Measurements from ENCODE around the gene USP6NL. TPM values are rescaled to one million over a fixed set of nuclear protein-coding genes. Genes with fewer than 3 reads are reported as not detected.

The USP6NL gene
- total RNA-seq, 2 donors from 2014 or later: 2.3 to 3.9 TPM

DNA sequence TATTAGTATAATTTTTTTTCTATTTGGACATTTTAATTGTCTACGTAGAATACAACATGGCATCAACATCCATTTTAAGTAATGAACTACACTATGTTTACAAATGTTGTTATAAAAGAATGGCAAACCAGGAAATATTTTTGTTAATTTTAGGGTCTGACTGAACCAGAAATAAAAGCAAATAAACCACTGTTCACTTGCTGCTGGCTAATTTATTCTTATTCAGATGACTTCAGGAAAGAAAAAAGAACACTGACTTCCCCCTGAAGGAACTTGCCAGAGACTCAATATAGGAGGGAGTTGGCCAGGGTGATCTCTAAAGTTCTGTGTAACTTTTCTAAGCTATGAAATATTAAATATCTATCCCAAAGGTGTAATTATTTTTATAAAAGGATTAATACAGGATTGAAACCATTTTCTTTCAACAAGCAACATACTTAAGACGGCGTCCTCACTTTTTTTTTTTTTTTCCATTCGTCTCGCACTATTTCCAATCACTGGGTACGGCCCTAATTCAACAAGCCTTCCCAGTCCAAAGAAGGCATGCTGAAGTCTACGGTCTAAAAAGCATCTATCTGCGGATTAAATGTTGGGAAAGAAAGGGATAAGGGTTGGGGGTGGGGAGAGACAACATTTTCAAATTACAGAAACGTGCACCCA is 1.2 kb downstream of the USP6NL start:
- peaks cover 13% of the 10 kb centered on the region for H3K27me3 Mint-ChIP-seq (ENCODE audit: low read depth)
- peaks cover 4 to 6% of the 10 kb centered on the region in 2 donors for H3K36me3 Mint-ChIP-seq (ENCODE audit: insufficient read depth in 2 of 2)
- ATAC-seq (replicated peaks in 1 of 2) (no peak), DNase-seq (no peak)
- H3K4me3 Mint-ChIP-seq: peak overlapping the region; percentile 83 to 84
- peaks cover 60% of the 10 kb centered on the region for H3K4me1 Mint-ChIP-seq (ENCODE audit: low read depth)
- peak overlapping the region; percentile 87 for H3K27ac Mint-ChIP-seq
- no peaks in the 10 kb centered on the region for H3K9me3 Mint-ChIP-seq

- Mint-ChIP-seq H3K4me1 (ENCODE audit: low read depth) (peaks cover 62% of the 10 kb centered on the region), H3K4me3 (peak overlapping the region; percentile 8 to 29), H3K27ac (no peak overlapping the region), H3K27me3 (ENCODE audit: low read depth) (peaks cover 11% of the 10 kb centered on the region), H3K36me3 (ENCODE audit: insufficient read depth in 2 of 2) (peaks cover 4 to 7% of the 10 kb centered on the region in 2 donors), H3K9me3 (no peaks in the 10 kb centered on the region)
- no peak for ATAC-seq (replicated peaks in 1 of 2)
- DNase-seq: no peak
These were observed 1.9 kb downstream of the USP6NL start for GRCh38 chr10:11609492-11610093.

DNA sequence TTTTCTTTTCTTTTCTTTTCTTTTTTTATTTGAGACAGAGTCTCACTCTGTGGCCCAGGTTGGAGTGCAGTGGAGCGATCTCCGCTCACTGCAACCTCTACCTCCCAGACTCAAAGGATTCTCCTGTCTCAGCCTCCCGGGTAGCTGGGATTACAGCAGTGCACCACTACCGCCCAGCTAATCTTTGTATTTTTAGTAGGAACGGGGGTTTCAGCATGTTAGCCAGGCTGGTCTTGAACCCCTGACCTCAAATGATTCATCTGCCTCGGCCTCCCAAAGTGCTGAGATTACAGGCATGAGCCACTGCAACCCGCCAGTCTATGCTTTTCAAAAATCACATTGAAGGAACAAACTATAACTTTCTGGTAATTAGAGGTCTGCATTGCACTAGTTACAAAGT is 2.4 kb downstream of the USP6NL start:
- Mint-ChIP-seq H3K4me3 (peak overlapping the region in 1 of 2 donors; percentile 50), H3K27ac (no peak overlapping the region), H3K27me3 (ENCODE audit: low read depth) (peaks cover 11% of the 10 kb centered on the region), H3K4me1 (ENCODE audit: low read depth) (peaks cover 61% of the 10 kb centered on the region), H3K36me3 (ENCODE audit: insufficient read depth in 2 of 2) (peaks cover 4 to 7% of the 10 kb centered on the region in 2 donors), H3K9me3 (no peaks in the 10 kb centered on the region)
- ATAC-seq (replicated peaks in 1 of 2) (no peak), DNase-seq (no peak)

- Mint-ChIP-seq H3K36me3 (ENCODE audit: insufficient read depth in 2 of 2) (peaks cover 4 to 7% of the 10 kb centered on the region in 2 donors), H3K9me3 (no peaks in the 10 kb centered on the region), H3K27ac (no peak overlapping the region), H3K4me1 (ENCODE audit: low read depth) (peaks cover 67% of the 10 kb centered on the region), H3K4me3 (peak overlapping the region; percentile 7 to 50), H3K27me3 (ENCODE audit: low read depth) (peaks cover 10% of the 10 kb centered on the region)
- ATAC-seq (replicated peaks in 1 of 2) (no peak), DNase-seq (no peak)
These were observed 3.1 kb downstream of the USP6NL start for GRCh38 chr10:11608159-11609013.

DNA sequence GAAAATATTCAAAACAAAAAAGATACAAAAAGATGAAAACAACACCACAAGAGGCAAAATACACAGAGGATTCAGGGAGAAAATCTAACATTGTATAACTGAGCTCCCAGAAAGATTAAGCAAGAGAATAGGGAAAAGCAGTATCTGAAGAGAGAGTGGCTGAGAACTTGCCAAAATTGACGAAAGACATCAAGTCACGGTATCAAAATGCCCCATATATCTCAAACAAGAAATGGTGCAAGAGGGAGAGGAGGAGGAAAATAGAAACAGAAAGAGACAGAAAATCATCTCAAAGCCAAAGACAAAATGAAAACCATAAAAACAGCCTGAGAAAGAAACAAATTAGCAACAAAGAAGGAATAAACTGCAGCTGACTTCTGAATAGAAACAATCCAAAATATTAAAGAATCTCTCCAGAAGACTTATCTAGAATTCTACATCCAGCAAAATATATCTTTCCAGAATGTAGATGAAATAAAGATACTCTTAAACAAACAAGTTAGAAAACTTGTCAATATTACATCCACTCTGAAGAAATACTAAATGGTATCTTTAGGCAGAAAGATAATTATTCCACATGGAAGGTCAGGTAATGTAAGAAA is 5.5 kb downstream of the USP6NL start:
- no peak for DNase-seq
- Mint-ChIP-seq H3K4me3 (peak overlapping the region in 1 of 2 donors; percentile 2), H3K4me1 (ENCODE audit: low read depth) (peaks cover 68% of the 10 kb centered on the region), H3K27me3 (ENCODE audit: low read depth) (no peaks in the 10 kb centered on the region), H3K9me3 (no peaks in the 10 kb centered on the region), H3K36me3 (ENCODE audit: insufficient read depth in 2 of 2) (peaks cover 2 to 5% of the 10 kb centered on the region in 2 donors), H3K27ac (no peak overlapping the region)
- ATAC-seq (replicated peaks in 1 of 2): no peak

DNA sequence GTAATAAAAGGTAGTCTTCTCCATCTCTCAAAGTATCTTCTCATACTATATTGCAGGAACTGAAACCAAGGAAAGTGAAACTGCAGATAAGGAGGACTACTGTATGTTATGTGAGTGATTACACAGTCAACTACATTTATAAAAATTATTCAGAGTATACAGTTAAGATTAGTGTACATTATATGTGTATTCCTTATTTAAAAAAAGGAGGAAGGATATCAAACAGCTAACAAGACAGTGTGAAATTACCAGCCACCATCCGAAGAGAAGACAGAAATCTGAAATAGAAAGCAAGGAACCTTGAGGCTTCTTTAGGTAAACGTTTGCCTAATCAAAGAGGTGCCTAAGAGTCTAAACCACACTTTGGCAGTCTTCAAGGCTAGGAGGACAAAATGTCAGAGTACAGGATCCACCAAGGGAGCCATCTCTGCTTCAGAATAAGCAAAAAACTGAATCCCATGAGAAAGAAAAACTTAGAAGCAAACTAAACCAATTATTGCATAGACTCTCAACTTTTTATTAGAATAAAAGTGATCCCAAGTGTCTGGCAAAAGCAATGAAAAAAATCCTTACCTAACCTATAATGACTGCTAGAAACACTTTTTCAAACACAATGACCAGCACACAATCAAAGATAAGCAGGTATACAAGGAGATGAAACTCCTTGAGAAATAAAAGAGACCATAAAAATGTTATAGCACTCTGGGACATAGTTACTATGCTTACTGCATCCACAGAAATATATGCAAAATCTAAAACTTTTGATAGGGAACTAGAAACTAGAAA is 6.4 kb downstream of the USP6NL start:
- Mint-ChIP-seq H3K27me3 (ENCODE audit: low read depth) (no peaks in the 10 kb centered on the region), H3K4me3 (peak overlapping the region; percentile 31 to 70), H3K27ac (peak overlapping the region; percentile 7), H3K9me3 (no peaks in the 10 kb centered on the region), H3K4me1 (ENCODE audit: low read depth) (peaks cover 65% of the 10 kb centered on the region), H3K36me3 (ENCODE audit: insufficient read depth in 2 of 2) (peaks cover 0 to 3% of the 10 kb centered on the region in 2 donors)
- ATAC-seq (replicated peaks in 1 of 2) (no peak), DNase-seq (no peak)

- Mint-ChIP-seq H3K36me3 (ENCODE audit: insufficient read depth in 2 of 2) (peaks cover 0 to 3% of the 10 kb centered on the region in 2 donors), H3K4me1 (ENCODE audit: low read depth) (peaks cover 55% of the 10 kb centered on the region), H3K27ac (no peak overlapping the region), H3K27me3 (ENCODE audit: low read depth) (no peaks in the 10 kb centered on the region), H3K9me3 (no peaks in the 10 kb centered on the region), H3K4me3 (no peak overlapping the region)
- ATAC-seq (replicated peaks in 1 of 2) (no peak), DNase-seq (no peak)
These were observed 7.7 kb downstream of the USP6NL start for GRCh38 chr10:11603741-11604140.

GRCh38 chr10:11602919-11603523 is 8.4 kb downstream of the USP6NL start:
- peaks cover 48% of the 10 kb centered on the region for H3K4me1 Mint-ChIP-seq (ENCODE audit: low read depth)
- H3K4me3 Mint-ChIP-seq: no peak overlapping the region

DNA sequence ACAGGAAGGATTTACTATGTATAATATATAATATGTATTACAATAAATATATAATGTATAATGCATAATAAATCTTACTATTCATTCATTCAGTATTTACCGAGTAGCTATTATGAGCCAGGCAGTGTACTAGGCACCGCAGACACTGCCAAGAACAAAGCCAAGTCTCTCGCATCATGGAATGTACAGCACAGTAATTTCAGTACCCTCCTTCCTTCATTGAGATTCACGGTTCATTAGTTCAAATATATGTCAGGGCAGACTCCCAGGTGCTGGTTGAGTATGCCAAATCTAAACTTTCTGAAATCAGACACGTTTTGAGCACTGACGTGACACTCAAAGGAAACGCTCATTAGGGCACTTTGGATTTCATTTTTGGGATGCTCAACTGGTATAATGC is 9.1 kb downstream of the USP6NL start:
- no peak for DNase-seq
- Mint-ChIP-seq H3K36me3 (ENCODE audit: insufficient read depth in 2 of 2) (peaks cover 0 to 3% of the 10 kb centered on the region in 2 donors), H3K27ac (no peak overlapping the region), H3K4me1 (ENCODE audit: low read depth) (peaks cover 44% of the 10 kb centered on the region), H3K27me3 (ENCODE audit: low read depth) (no peaks in the 10 kb centered on the region), H3K9me3 (no peaks in the 10 kb centered on the region), H3K4me3 (no peak overlapping the region)
- ATAC-seq (replicated peaks in 1 of 2): peak in 1 of 2 donors; percentile 32

More at GRCh38 chr10:11602919-11603523, 8.4 kb downstream of the USP6NL start:
- DNase-seq (no peak), ATAC-seq (replicated peaks in 1 of 2) (peak; percentile 27 to 58)
- Mint-ChIP-seq H3K27me3 (ENCODE audit: low read depth) (no peaks in the 10 kb centered on the region), H3K36me3 (ENCODE audit: insufficient read depth in 2 of 2) (peaks cover 0 to 3% of the 10 kb centered on the region in 2 donors), H3K9me3 (no peaks in the 10 kb centered on the region), H3K27ac (no peak overlapping the region)

DNA sequence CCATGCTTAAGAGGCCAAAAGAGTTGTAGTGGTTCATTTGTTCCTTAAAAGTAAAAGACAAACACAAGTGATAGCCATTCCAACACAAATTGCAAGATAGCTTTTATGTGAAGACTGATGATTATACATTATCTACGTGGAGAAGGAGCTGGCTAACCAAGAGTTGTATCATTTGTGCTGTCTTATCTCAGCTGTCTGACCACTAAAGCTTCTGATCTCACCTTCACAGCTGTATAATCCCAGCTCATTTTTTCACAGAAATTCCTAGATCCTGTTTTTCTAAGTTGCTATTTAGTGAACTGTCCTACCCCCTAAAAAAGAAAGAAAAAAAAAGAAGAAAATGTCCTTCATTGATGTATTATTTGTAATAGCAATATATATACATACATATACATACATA is 9.8 kb downstream of the USP6NL start:
- peaks cover 44% of the 10 kb centered on the region for H3K4me1 Mint-ChIP-seq (ENCODE audit: low read depth)
- no peak overlapping the region for H3K27ac Mint-ChIP-seq

GRCh38 chr10:11600280-11600679 is 11.2 kb downstream of the USP6NL start:
- ATAC-seq (replicated peaks in 1 of 2) (no peak), DNase-seq (no peak)
- H3K4me1 Mint-ChIP-seq (ENCODE audit: low read depth): peaks cover 35% of the 10 kb centered on the region
- H3K36me3 Mint-ChIP-seq (ENCODE audit: insufficient read depth in 2 of 2): peaks cover under 1 to 2% of the 10 kb centered on the region in 2 donors
- H3K27ac Mint-ChIP-seq: no peak overlapping the region
- H3K27me3 Mint-ChIP-seq (ENCODE audit: low read depth): no peaks in the 10 kb centered on the region
- H3K4me3 Mint-ChIP-seq: no peak overlapping the region
- no peaks in the 10 kb centered on the region for H3K9me3 Mint-ChIP-seq

More for the DNA sequence above, 9.8 kb downstream of the USP6NL start:
- ATAC-seq (replicated peaks in 1 of 2): no peak
- no peak for DNase-seq
- peaks cover 0 to 3% of the 10 kb centered on the region in 2 donors for H3K36me3 Mint-ChIP-seq (ENCODE audit: insufficient read depth in 2 of 2)
- no peaks in the 10 kb centered on the region for H3K9me3 Mint-ChIP-seq
- no peak overlapping the region for H3K4me3 Mint-ChIP-seq
- no peaks in the 10 kb centered on the region for H3K27me3 Mint-ChIP-seq (ENCODE audit: low read depth)

All from activated T-cell treated with anti-CD3 and anti-CD28 coated beads, Interleukin-2, amount 50 U/mL, for 72 hours (primary cell).